PC-9 (cell line): ENCODE data around the gene EPB41L4B.

Experiments
- CTCF ChIP-seq: fragments of 200-600 bp; sonication (generic); conservative IDR thresholded peaks from 2 replicates; pipeline ENCODE4 v1.6.1; 2017; ENCODE audit warnings: mixed run types, antibody characterized with exemption, mild to moderate bottlenecking, moderate library complexity
- EZH2 ChIP-seq: fragments of 200-600 bp; sonication (generic); IDR thresholded peaks from 2 replicates; pipeline ENCODE4 v1.8.0; 2017; ENCODE audit warnings: antibody characterized with exemption, low read depth

- TF ChIP-seq CTCF (no peak), EZH2 (no peak)
Observed at GRCh38 chr9:109250311-109250741, 70.5 kb downstream of the EPB41L4B start.
